Neuronal stem cell (in vitro differentiated cells): Measurements from ENCODE around the gene RAB22A.
"Not testable (repeated sequence)": the region's sequence is repeated elsewhere in the genome, so short reads cannot be mapped to it uniquely, and the experiment has no call there.

Experiments used
- DNase-seq: peaks from one replicate; pipeline ENCODE4 v3.0.0-alpha.2; 2013; ENCODE audit warnings: low spot score
- H2AFZ ChIP-seq: one replicate; pipeline ENCODE4 v1.6.1; 2013; ENCODE audit warnings: mild to moderate bottlenecking, low read length, inconsistent platforms
- H2AK5ac ChIP-seq: 2 replicates; pipeline ENCODE4 v1.6.1; 2013; ENCODE audit warnings: low read depth, mild to moderate bottlenecking, inconsistent platforms, low read length, moderate library complexity, mixed read lengths
- H2BK120ac ChIP-seq: 2 replicates; pipeline ENCODE4 v1.6.1; 2013; ENCODE audit warnings: low read depth, mild to moderate bottlenecking, inconsistent platforms, low read length, moderate library complexity, mixed read lengths
- H2BK12ac ChIP-seq: one replicate; pipeline ENCODE4 v1.6.1; 2013; ENCODE audit warnings: low read length, inconsistent platforms
- H2BK15ac ChIP-seq: 2 replicates; pipeline ENCODE4 v1.6.1; 2013; ENCODE audit warnings: mild to moderate bottlenecking, low read length, inconsistent platforms, mixed read lengths
- H2BK5ac ChIP-seq: one replicate; pipeline ENCODE4 v1.6.1; 2013; ENCODE audit warnings: inconsistent platforms, mild to moderate bottlenecking, low read length, moderate library complexity
- H3K14ac ChIP-seq: one replicate; pipeline ENCODE4 v1.6.1; 2013; ENCODE audit warnings: low read length, inconsistent platforms
- H3K18ac ChIP-seq: 2 replicates; pipeline ENCODE4 v1.6.1; 2013; ENCODE audit warnings: low read length, inconsistent platforms
- H3K23ac ChIP-seq: 2 replicates; pipeline ENCODE4 v1.6.1; 2013; ENCODE audit warnings: low read depth, mild to moderate bottlenecking, mixed read lengths, low read length, inconsistent platforms; ENCODE audit not compliant: poor library complexity
- H3K27ac ChIP-seq: replicated peaks from 3 replicates; pipeline ENCODE4 v1.5.1; 2013; ENCODE audit warnings: low read length, inconsistent platforms
- H3K27me3 ChIP-seq, 3 experiments: 2 replicates each; pipeline ENCODE4 v1.6.1; 2013; ENCODE audit warnings: low read length in 3 of 3, mild to moderate bottlenecking in 2 of 3, inconsistent platforms in 1 of 3, low read depth in 1 of 3, mixed read lengths in 1 of 3, moderate library complexity in 1 of 3; ENCODE audit not compliant: control insufficient read depth in 3 of 3, insufficient read depth in 3 of 3
- H3K36me3 ChIP-seq, 2 donors: replicated peaks in 1 of 2; 2 replicates each; pipeline ENCODE4 v1.6.1; 2013; ENCODE audit warnings: low read length in 2 of 2; ENCODE audit not compliant: control insufficient read depth in 2 of 2, insufficient read depth in 2 of 2
- H3K4ac ChIP-seq: 2 replicates; pipeline ENCODE4 v1.6.1; 2013; ENCODE audit warnings: inconsistent platforms, mild to moderate bottlenecking, low read length, moderate library complexity
- H3K4me1 ChIP-seq, 2 donors: 1 replicate in 1 of 2; 2 replicates in 1 of 2; pipeline ENCODE4 v1.6.1; 2013; ENCODE audit warnings: low read length in 2 of 2, low read depth in 1 of 2; ENCODE audit not compliant: control insufficient read depth in 2 of 2, insufficient read depth in 1 of 2
- H3K4me2 ChIP-seq: one replicate; pipeline ENCODE4 v1.6.1; 2013; ENCODE audit warnings: mild to moderate bottlenecking, low read length, inconsistent platforms; ENCODE audit not compliant: insufficient read depth, poor library complexity, severe bottlenecking
- H3K4me3 ChIP-seq, 2 donors: 2 replicates each; pipeline ENCODE4 v1.5.1; 2013; ENCODE audit warnings: low read length in 2 of 2, mild to moderate bottlenecking in 2 of 2, inconsistent platforms in 1 of 2, moderate library complexity in 1 of 2
- H3K79me1 ChIP-seq: one replicate; pipeline ENCODE4 v1.6.1; 2013; ENCODE audit warnings: low read depth, mild to moderate bottlenecking, inconsistent platforms, low read length, moderate library complexity
- H3K9ac ChIP-seq: one replicate; pipeline ENCODE4 v1.6.1; 2013; ENCODE audit warnings: mild to moderate bottlenecking, low read depth, low read length, inconsistent platforms; ENCODE audit not compliant: poor library complexity
- H3K9me3 ChIP-seq, 2 donors: replicated peaks in 1 of 2; 2 replicates each; pipeline versions ENCODE3 to v1.6.1; 2013; ENCODE audit warnings: low read length in 2 of 2, mild to moderate bottlenecking in 2 of 2, inconsistent platforms in 1 of 2, low read depth in 1 of 2, mixed read lengths in 1 of 2, moderate library complexity in 1 of 2; ENCODE audit not compliant: control insufficient read depth in 2 of 2, insufficient read depth in 1 of 2
- H4K8ac ChIP-seq: one replicate; pipeline ENCODE4 v1.6.1; 2013; ENCODE audit warnings: low read depth, mild to moderate bottlenecking, inconsistent platforms, low read length, moderate library complexity
- H4K91ac ChIP-seq: one replicate; pipeline ENCODE4 v1.6.1; 2013; ENCODE audit warnings: low read length, low read depth, mild to moderate bottlenecking, inconsistent platforms; ENCODE audit not compliant: poor library complexity
- WGBS, 2 donors: extraction: QIAGEN DNeasy Blood & Tissue Kit; methylation state at CpG; one replicate each; pipeline ENCODE4 v1.1.7; 2013; ENCODE audit warnings: missing lambda C conversion rate in 2 of 2, mixed read lengths in 1 of 2; ENCODE audit not compliant: insufficient read length in 2 of 2, insufficient replicate concordance in 1 of 2; ENCODE audit errors: extremely low coverage in 2 of 2; 5-methylcytosine and 5-hydroxymethylcytosine counted together

Gene RAB22A

DNA sequence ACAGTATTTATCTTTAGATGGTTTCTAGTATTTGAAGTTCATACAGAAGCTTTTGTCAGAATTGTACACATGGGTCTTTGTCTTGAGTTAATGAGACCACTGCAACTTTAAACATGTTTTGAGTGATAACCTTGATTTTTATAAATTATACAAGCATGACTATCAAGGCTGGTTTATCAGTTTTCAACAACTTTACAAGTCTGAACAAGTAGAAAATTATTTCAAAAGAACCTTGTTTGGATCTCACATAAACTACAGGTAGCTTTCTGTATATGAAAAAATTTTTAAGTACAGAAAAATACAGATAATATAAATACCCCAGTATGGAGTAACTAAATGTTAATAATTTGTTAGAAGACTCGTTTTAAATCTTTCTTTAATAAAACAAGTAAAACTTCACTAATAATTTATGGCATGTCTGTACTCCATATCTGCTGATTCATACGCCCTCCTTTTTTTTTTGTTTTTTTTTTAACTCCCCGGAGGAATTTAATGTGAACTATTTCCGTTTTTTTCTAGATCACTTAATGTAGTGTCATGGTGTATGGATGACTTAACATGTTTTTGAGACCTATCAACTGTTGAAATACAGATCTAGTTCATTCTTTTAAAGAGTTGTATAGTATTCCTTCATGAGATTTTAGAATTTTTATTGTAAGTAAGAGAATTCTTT is 97.8 kb downstream of the RAB22A start:
- H3K9ac ChIP-seq: no peak overlapping the region
- no CpG with 5 or more reads among the region's 4 CpGs for WGBS, 2 donors
- H3K4me2 ChIP-seq: no peak overlapping the region
- H3K4ac ChIP-seq: no peak overlapping the region
- no peak overlapping the region for H3K18ac ChIP-seq
- H3K23ac ChIP-seq: no peak overlapping the region
- no peak overlapping the region for H2AK5ac ChIP-seq
- H2AFZ ChIP-seq: no peak overlapping the region
- H3K9me3 ChIP-seq: peaks cover 1 to 5% of the 10 kb centered on the region in 2 donors
- no peaks in the 10 kb centered on the region for H3K27me3 ChIP-seq
- no peak overlapping the region for H3K14ac ChIP-seq
- H4K91ac ChIP-seq: no peak overlapping the region
- H3K4me3 ChIP-seq: no peak overlapping the region
- no peak overlapping the region for H2BK5ac ChIP-seq
- H3K79me1 ChIP-seq: peaks cover 3% of the 10 kb centered on the region
- no peak overlapping the region for H4K8ac ChIP-seq
- H3K4me1 ChIP-seq: peaks cover 0 to 2% of the 10 kb centered on the region in 2 donors
- DNase-seq: no peak
- peaks cover 0 to 4% of the 10 kb centered on the region in 2 donors for H3K36me3 ChIP-seq
- H2BK15ac ChIP-seq: no peak overlapping the region
- H2BK120ac ChIP-seq: no peak overlapping the region
- H3K27ac ChIP-seq: no peak overlapping the region
- H2BK12ac ChIP-seq: no peak overlapping the region

DNA sequence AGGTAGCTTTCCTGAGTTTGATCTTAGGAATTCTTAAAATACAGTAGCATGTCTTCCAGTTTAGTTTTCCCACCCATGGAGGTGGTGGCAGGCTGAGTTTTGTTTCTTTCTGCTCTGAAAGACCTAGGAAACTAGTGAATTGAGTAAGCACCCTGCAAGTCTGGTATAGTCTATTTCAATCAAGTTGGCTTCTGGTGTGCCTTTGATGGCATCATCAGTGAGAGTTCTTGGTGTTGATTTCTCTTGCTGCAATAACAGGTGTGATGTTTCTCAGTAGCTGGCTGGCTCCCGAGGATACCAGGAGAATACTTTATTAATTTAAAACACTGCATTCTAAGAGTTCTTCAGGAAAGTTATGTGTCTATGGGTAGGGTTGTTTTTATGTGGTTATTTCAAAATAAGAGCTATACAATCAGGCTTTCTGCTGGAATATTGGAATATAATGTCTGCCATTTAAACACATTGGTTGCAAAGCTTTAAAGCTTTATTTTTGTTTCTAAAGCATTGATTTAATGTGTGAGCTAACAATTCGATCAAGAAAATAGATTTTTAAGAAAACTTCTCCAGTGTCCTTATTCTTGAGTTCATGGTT is 98.5 kb downstream of the RAB22A start:
- H3K14ac ChIP-seq: no peak overlapping the region
- no peak overlapping the region for H3K4me2 ChIP-seq
- H3K23ac ChIP-seq: no peak overlapping the region
- no peak overlapping the region for H3K4me3 ChIP-seq
- no peak overlapping the region for H2BK5ac ChIP-seq
- no peak overlapping the region for H4K91ac ChIP-seq
- H3K27me3 ChIP-seq: no peaks in the 10 kb centered on the region
- no peak overlapping the region for H3K4ac ChIP-seq
- H2BK15ac ChIP-seq: no peak overlapping the region
- peaks cover 1 to 5% of the 10 kb centered on the region in 2 donors for H3K9me3 ChIP-seq
- no peak overlapping the region for H2AFZ ChIP-seq
- no peak overlapping the region for H3K18ac ChIP-seq
- no peak overlapping the region for H2BK120ac ChIP-seq
- peaks cover 0 to 4% of the 10 kb centered on the region in 2 donors for H3K36me3 ChIP-seq
- H4K8ac ChIP-seq: no peak overlapping the region
- no peak for DNase-seq
- H3K79me1 ChIP-seq: peaks cover 3% of the 10 kb centered on the region
- no peak overlapping the region for H2BK12ac ChIP-seq
- no CpG with 5 or more reads among the region's 2 CpGs for WGBS, 2 donors
- peaks cover 0 to 2% of the 10 kb centered on the region in 2 donors for H3K4me1 ChIP-seq
- H3K9ac ChIP-seq: no peak overlapping the region
- no peak overlapping the region for H3K27ac ChIP-seq
- no peak overlapping the region for H2AK5ac ChIP-seq

DNA sequence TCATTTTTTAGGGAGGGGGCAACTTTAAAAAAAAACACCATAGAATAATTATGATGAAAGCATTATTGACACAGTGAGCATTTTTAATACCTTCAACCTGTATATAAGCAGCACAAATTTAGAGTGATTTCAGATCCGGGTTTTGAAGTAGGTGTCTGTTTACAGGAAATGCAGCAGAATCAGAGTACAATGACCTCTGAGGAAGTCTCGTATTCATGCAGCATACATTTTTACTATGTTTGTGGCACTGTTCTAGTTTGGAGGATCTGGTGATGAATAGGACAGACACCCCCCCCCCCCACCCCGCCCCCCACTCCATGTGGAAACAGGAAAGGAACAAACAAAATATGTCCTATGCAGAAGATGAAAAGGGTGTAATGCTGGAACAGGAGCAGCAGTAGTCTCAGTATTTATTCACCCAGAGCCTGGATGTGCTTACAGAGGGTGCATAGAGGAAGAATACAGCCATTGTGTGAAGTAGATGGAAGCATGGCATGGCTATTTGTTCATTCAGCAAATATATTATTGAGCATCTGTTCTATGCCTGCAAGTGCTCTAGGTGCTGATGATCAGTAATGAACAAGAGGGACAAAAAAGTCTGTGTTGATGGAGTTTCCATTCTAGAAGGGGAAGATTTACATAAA is 99.2 kb downstream of the RAB22A start:
- WGBS, 2 donors: no CpG with 5 or more reads among the region's 3 CpGs

DNA sequence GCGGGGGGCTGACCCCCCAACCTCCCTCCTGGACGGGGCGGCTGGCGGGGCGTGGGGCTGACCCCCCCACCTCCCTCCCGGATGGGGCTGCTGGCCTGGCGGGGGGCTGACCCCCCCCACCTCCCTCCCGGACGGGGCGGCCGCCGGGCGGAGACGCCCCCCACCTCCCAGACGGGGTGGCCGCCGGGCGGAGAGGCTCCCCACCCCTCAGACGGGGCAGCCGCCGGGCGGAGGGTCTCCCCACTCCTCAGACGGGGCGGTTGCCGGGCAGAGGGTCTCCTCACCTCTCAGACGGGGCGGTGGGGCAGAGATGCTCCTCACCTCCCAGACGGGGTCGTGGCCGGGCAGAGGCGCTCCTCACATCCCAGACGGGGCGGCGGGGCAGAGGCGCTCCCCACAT is 104.7 kb downstream of the RAB22A start:
- peaks cover 1 to 14% of the 10 kb centered on the region in 2 donors for H3K9me3 ChIP-seq
- H3K36me3 ChIP-seq: peaks cover under 1 to 24% of the 10 kb centered on the region in 2 donors
- WGBS, 2 donors: no CpG with 5 or more reads among the region's 35 CpGs
- H2AK5ac ChIP-seq, H3K23ac ChIP-seq, H4K91ac ChIP-seq, H3K4me2 ChIP-seq, H3K79me1 ChIP-seq, H4K8ac ChIP-seq, H2BK5ac ChIP-seq, H2BK15ac ChIP-seq, H3K9ac ChIP-seq, H3K27ac ChIP-seq, H3K4ac ChIP-seq, H2BK120ac ChIP-seq, H2AFZ ChIP-seq, H3K14ac ChIP-seq, DNase-seq, H2BK12ac ChIP-seq, H3K4me3 ChIP-seq, H3K18ac ChIP-seq, H3K4me1 ChIP-seq, H3K27me3 ChIP-seq: not testable (repeated sequence)

More for the DNA sequence above, 99.2 kb downstream of the RAB22A start:
- peaks cover 0 to 4% of the 10 kb centered on the region in 2 donors for H3K36me3 ChIP-seq
- peaks cover 3% of the 10 kb centered on the region for H3K79me1 ChIP-seq
- H3K4me1 ChIP-seq: peaks cover 0 to 2% of the 10 kb centered on the region in 2 donors
- no peak overlapping the region for H3K14ac ChIP-seq
- H2BK15ac ChIP-seq: no peak overlapping the region
- H3K18ac ChIP-seq: no peak overlapping the region
- no peak overlapping the region for H2BK120ac ChIP-seq
- no peak overlapping the region for H2BK12ac ChIP-seq
- no peak overlapping the region for H2AFZ ChIP-seq
- H3K9ac ChIP-seq: no peak overlapping the region
- no peak overlapping the region for H2BK5ac ChIP-seq
- peaks cover 1 to 5% of the 10 kb centered on the region in 2 donors for H3K9me3 ChIP-seq
- H3K23ac ChIP-seq: no peak overlapping the region
- no peak overlapping the region for H2AK5ac ChIP-seq
- no peak overlapping the region for H4K91ac ChIP-seq
- H3K27ac ChIP-seq: no peak overlapping the region
- H3K4ac ChIP-seq: no peak overlapping the region
- H4K8ac ChIP-seq: no peak overlapping the region
- no peaks in the 10 kb centered on the region for H3K27me3 ChIP-seq
- no peak overlapping the region for H3K4me3 ChIP-seq
- DNase-seq: no peak
- no peak overlapping the region for H3K4me2 ChIP-seq
